ENCODE results near the gene MAG. TPM values are rescaled to one million over a fixed set of nuclear protein-coding genes. Genes with fewer than 3 reads are reported as not detected.
A peak's percentile ranks its signal among the peaks of the same experiment; 100 is the strongest.

MAG gene
- total RNA-seq, 4 donors from 2014 or later, result 0.91 to 15.1 TPM; not detected in 2

DNA sequence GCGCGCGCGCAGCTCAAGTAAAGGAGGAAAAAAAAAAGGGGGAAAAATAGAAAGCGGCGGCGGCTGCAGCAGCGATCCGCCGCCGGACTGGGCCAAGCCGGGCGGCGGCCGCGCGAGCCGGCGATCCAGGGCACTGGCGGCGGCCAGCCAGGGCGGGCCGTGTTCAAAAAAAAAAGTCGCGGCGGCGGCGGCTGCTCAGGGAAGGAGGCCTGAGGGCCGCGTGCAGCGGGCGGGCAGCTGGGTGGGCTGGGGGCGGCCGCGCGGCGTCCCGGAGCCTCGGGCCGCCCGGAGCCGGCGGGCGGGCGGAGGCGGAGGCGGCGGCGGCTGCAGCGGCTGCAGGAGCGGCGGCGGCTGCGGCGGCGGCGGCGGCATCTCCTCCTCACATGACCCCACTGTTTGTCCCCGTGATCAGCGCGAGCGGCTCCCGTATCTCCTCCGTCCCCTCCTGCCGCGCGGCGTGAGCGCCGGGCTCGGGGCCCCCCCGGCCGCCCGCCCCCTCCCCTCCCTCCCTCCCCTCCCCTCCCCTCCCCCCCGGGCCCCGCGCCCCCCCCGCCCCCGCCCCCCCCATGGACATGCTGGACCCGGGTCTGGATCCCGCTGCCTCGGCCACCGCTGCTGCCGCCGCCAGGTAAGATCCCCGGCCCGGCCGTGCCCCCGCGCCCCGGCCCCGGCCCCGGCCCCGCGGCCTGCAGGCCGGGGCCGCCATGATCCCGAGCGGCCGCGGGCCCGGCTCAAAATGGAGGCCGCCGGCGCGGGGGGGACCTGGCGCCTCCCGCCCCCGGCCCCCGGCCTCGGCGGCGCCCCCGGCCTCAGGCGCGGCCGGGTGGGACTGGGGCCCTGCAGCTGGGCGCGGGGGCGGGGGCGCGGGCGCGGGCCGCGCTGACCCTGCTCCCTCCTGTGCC is 23.2 kb upstream of the MAG start, which contains the start of gene USF2:
TSS of gene USF2 (plus strand) at position 427 of the 902 bp plus-strand sequence. CDS start at position 567, 140 bp downstream.
- H3K27ac ChIP-seq, result peak within 1 kb of the TSS; percentile 99
- H3K36me3 ChIP-seq, result no peaks in the 10 kb centered on the region
- peak; percentile 67 to 69 for DNase-seq
- H3K27me3 ChIP-seq, result no peaks in the 10 kb centered on the region
- intact Hi-C loops (cut with DNase I; ENCODE audit: low total_unique reads), result no loop called here
- H3K9me3 ChIP-seq, result no peaks in the 10 kb centered on the region
- H3K4me3 ChIP-seq, result peak within 1 kb of the TSS; percentile 74 to 83
- peaks cover 0 to 4% of the 10 kb centered on the region in 2 donors for H3K4me1 ChIP-seq
- TF ChIP-seq, protein P1, sequence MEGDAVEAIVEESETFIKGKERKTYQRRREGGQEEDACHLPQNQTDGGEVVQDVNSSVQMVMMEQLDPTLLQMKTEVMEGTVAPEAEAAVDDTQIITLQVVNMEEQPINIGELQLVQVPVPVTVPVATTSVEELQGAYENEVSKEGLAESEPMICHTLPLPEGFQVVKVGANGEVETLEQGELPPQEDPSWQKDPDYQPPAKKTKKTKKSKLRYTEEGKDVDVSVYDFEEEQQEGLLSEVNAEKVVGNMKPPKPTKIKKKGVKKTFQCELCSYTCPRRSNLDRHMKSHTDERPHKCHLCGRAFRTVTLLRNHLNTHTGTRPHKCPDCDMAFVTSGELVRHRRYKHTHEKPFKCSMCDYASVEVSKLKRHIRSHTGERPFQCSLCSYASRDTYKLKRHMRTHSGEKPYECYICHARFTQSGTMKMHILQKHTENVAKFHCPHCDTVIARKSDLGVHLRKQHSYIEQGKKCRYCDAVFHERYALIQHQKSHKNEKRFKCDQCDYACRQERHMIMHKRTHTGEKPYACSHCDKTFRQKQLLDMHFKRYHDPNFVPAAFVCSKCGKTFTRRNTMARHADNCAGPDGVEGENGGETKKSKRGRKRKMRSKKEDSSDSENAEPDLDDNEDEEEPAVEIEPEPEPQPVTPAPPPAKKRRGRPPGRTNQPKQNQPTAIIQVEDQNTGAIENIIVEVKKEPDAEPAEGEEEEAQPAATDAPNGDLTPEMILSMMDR (IDR thresholded peaks at IDR 0.05), result no peak
- TF ChIP-seq POLR2A (IDR thresholded peaks at IDR 0.05), result no peak

DNA sequence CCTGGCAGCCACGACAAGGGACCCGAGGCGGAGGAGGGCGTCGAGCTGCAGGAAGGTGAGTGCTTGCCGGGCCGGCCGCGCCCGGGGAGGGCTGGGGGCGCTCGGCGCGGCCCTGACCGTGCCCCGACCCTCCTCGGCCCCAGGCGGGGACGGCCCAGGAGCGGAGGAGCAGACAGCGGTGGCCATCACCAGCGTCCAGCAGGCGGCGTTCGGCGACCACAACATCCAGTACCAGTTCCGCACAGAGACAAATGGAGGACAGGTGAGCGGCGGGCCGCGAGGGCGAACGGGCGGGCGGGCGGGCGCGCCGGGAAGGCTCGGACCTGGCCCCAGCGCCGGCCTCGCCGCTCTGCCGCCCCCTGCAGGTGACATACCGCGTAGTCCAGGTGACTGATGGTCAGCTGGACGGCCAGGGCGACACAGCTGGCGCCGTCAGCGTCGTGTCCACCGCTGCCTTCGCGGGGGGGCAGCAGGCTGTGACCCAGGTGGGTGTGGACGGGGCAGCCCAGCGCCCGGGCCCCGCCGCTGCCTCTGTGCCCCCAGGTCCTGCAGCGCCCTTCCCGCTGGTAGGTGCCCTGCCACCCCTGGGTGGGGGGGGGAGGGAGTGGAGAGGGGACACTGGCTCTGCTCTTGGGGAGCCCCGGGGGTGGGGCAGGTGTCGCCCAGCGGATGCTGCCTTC is 22.4 kb upstream of the MAG start:
- H3K9me3 ChIP-seq, result no peaks in the 10 kb centered on the region
- TF ChIP-seq, protein P1 (IDR thresholded peaks at IDR 0.05), result peak; percentile 51 to 78 (median 56)
- TF ChIP-seq POLR2A (IDR thresholded peaks at IDR 0.05), result no peak
- H3K36me3 ChIP-seq, result no peaks in the 10 kb centered on the region
- DNase-seq, result peak; percentile 82
- peaks cover 0 to 4% of the 10 kb centered on the region in 2 donors for H3K4me1 ChIP-seq
- peak overlapping the region; percentile 99 for H3K27ac ChIP-seq
- intact Hi-C loops (cut with DNase I; ENCODE audit: low total_unique reads), result no loop called here
- H3K27me3 ChIP-seq, result no peaks in the 10 kb centered on the region
- peak overlapping the region; percentile 74 to 83 for H3K4me3 ChIP-seq

DNA sequence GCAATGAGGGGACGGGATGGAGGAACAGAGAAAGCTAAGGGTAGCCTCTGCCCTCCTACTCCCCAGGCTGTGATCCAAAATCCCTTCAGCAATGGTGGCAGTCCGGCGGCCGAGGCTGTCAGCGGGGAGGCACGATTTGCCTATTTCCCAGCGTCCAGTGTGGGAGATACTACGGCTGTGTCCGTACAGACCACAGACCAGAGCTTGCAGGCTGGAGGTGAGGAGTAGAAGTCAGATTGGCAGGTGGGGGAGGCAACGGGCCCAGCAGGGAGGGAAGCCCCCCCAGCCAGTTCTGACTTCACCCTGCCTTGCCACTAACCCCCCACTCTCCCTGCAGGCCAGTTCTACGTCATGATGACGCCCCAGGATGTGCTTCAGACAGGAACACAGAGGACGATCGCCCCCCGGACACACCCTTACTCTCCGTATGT is 21.6 kb upstream of the MAG start:
- TF ChIP-seq, protein P1 (IDR thresholded peaks at IDR 0.05), result no peak
- no peak for TF ChIP-seq POLR2A (IDR thresholded peaks at IDR 0.05)
- peak overlapping the region in 1 of 2 donors; percentile 99 for H3K27ac ChIP-seq
- no peaks in the 10 kb centered on the region for H3K9me3 ChIP-seq
- no peaks in the 10 kb centered on the region for H3K36me3 ChIP-seq
- H3K4me1 ChIP-seq, result peaks cover 0 to 4% of the 10 kb centered on the region in 2 donors
- intact Hi-C loops (cut with DNase I; ENCODE audit: low total_unique reads), result no loop called here
- DNase-seq, result no peak
- H3K4me3 ChIP-seq, result no peak overlapping the region
- H3K27me3 ChIP-seq, result no peaks in the 10 kb centered on the region

DNA sequence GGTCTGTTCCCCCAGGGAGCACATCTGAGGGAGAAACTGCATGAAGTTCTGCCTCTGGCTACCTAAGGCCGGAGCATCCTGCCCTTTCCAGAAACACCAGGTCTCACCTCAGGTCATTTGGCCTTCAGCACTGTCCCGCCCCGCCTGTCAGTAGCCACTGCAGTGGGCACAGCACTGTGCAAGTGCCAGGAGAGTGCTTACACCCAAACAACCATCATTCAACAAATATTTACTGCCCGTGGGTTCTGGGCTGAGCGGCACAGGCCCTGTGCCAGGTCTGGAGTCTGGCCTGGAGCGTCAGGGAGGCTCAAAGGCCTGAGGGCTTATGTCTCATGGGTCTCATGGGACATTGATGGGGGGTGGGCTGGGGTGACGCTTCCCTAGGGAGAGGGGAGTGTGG is 20.4 kb upstream of the MAG start:
- H3K27ac ChIP-seq, result no peak overlapping the region
- no peak overlapping the region for H3K4me3 ChIP-seq
- no peaks in the 10 kb centered on the region for H3K36me3 ChIP-seq
- intact Hi-C loops (cut with DNase I; ENCODE audit: low total_unique reads), result no loop called here
- TF ChIP-seq, protein P1 (IDR thresholded peaks at IDR 0.05), result no peak
- no peak for TF ChIP-seq POLR2A (IDR thresholded peaks at IDR 0.05)
- H3K9me3 ChIP-seq, result no peaks in the 10 kb centered on the region
- DNase-seq, result no peak
- peaks cover 0 to 4% of the 10 kb centered on the region in 2 donors for H3K4me1 ChIP-seq
- H3K27me3 ChIP-seq, result no peaks in the 10 kb centered on the region

Measured in uterus (tissue), 4 donors.